WTC11 (cell line): Measurements from ENCODE around the gene CTNNA2. TPM values are rescaled to one million over a fixed set of nuclear protein-coding genes. Genes with fewer than 3 reads are reported as not detected.

Experiments
- ATAC-seq: fragments of 200-7000 bp; cut with Tn5 transposase; 2 replicates; pipeline ENCODE4 v1.10.0; 2021; ENCODE audit warnings: mild to moderate bottlenecking, moderate library complexity
- CTCF ChIA-PET: fragments of 300-600 bp; sonication (Branson Sonifier 250); formaldehyde crosslinking; loops from one replicate; lab custom pipeline; 2021; ENCODE audit warnings: antibody characterized with exemption; lab: Charles Lee
- POLR2A ChIA-PET: fragments of 350-600 bp; sonication (Branson Sonifier 250); formaldehyde crosslinking; loops from one replicate; lab custom pipeline; 2021; ENCODE audit warnings: antibody characterized with exemption; lab: Charles Lee
- DNase-seq: peaks from one replicate; pipeline ENCODE4 v3.0.0; 2021; ENCODE audit warnings: low spot score
- H3K27ac Mint-ChIP-seq: 2 replicates; pipeline ENCODE4 v1.8.0; 2021; ENCODE audit warnings: mixed read lengths
- H3K27me3 Mint-ChIP-seq: 2 replicates; pipeline ENCODE4 v1.8.0; 2021; ENCODE audit warnings: low read depth, mild to moderate bottlenecking, moderate library complexity, mixed read lengths
- H3K36me3 Mint-ChIP-seq: 2 replicates; pipeline ENCODE4 v1.8.0; 2021; ENCODE audit warnings: mixed read lengths
- H3K4me1 Mint-ChIP-seq: 2 replicates; pipeline ENCODE4 v1.8.0; 2022; ENCODE audit warnings: mixed read lengths
- H3K4me3 Mint-ChIP-seq: 2 replicates; pipeline ENCODE4 v1.8.0; 2021; ENCODE audit warnings: mild to moderate bottlenecking, moderate library complexity, mixed read lengths
- H3K9me3 Mint-ChIP-seq: 2 replicates; pipeline ENCODE4 v1.8.0; 2021; ENCODE audit warnings: mixed read lengths
- CTCF ChIP-seq: fragments of 200-600 bp; IDR thresholded peaks from 2 replicates; pipeline ENCODE4 v1.8.0; 2022; ENCODE audit warnings: antibody characterized with exemption
- E2F5 ChIP-seq: sonication (generic); formaldehyde crosslinking; IDR thresholded peaks from 2 replicates; pipeline ENCODE4 v1.8.1; 2022; ENCODE audit warnings: mild to moderate bottlenecking, moderate library complexity, missing genetic modification reagents
- ESRRA ChIP-seq: sonication (generic); formaldehyde crosslinking; IDR thresholded peaks from 2 replicates; pipeline ENCODE4 v1.8.1; 2022; ENCODE audit warnings: mild to moderate bottlenecking, missing genetic modification reagents, borderline replicate concordance
- FOXJ3 ChIP-seq: sonication (generic); formaldehyde crosslinking; IDR thresholded peaks from 2 replicates; pipeline ENCODE4 v1.9.0; 2021; ENCODE audit warnings: missing genetic modification reagents, mild to moderate bottlenecking, borderline replicate concordance
- FOXP4 ChIP-seq: sonication (generic); formaldehyde crosslinking; IDR thresholded peaks from 2 replicates; pipeline ENCODE4 v1.8.0; 2022; ENCODE audit warnings: mild to moderate bottlenecking, missing genetic modification reagents
- JAZF1 ChIP-seq: fragments of 250-450 bp; sonication (Bioruptor Pico); IDR thresholded peaks from 2 replicates; pipeline ENCODE4 v1.9.0; 2021; ENCODE audit warnings: moderate library complexity, mild to moderate bottlenecking, inconsistent platforms
- MXD4 ChIP-seq: fragments of 250-450 bp; sonication (Bioruptor Pico); IDR thresholded peaks from 2 replicates; pipeline ENCODE4 v1.8.0; 2021; ENCODE audit warnings: mild to moderate bottlenecking, moderate library complexity, borderline replicate concordance
- NFYB ChIP-seq: sonication (generic); formaldehyde crosslinking; conservative IDR thresholded peaks from 2 replicates; pipeline ENCODE4 v1.8.0; 2022; ENCODE audit warnings: low read depth, missing genetic modification reagents
- RORB ChIP-seq: fragments of 250-450 bp; sonication (Bioruptor Pico); IDR thresholded peaks from 2 replicates; pipeline ENCODE4 v1.9.0; 2021; ENCODE audit warnings: mild to moderate bottlenecking
- TEAD1 ChIP-seq: sonication (generic); formaldehyde crosslinking; IDR thresholded peaks from 2 replicates; pipeline ENCODE4 v1.8.0; 2022; ENCODE audit warnings: mild to moderate bottlenecking, missing genetic modification reagents
- TEAD4 ChIP-seq: sonication (generic); formaldehyde crosslinking; IDR thresholded peaks from 2 replicates; pipeline ENCODE4 v1.8.0; 2022; ENCODE audit warnings: mild to moderate bottlenecking, missing genetic modification reagents
- ZNF138 ChIP-seq: sonication (generic); formaldehyde crosslinking; conservative IDR thresholded peaks from 2 replicates; pipeline ENCODE4 v1.8.1; 2022; ENCODE audit warnings: mild to moderate bottlenecking, moderate library complexity, missing genetic modification reagents
- ZNF263 ChIP-seq: sonication (generic); formaldehyde crosslinking; IDR thresholded peaks from 2 replicates; pipeline ENCODE4 v1.8.1; 2022; ENCODE audit warnings: low read depth, mild to moderate bottlenecking, moderate library complexity, missing genetic modification reagents
- ZNF423 ChIP-seq: fragments of 250-450 bp; sonication (Bioruptor Pico); IDR thresholded peaks from 2 replicates; pipeline ENCODE4 v2.1.2; 2022; ENCODE audit warnings: mild to moderate bottlenecking, moderate library complexity
- ZNF425 ChIP-seq: fragments of 250-450 bp; sonication (Bioruptor Pico); conservative IDR thresholded peaks from 2 replicates; pipeline ENCODE4 v1.9.0; 2021; ENCODE audit warnings: mild to moderate bottlenecking
- ZNF532 ChIP-seq: fragments of 250-450 bp; sonication (Bioruptor Pico); IDR thresholded peaks from 2 replicates; pipeline ENCODE4 v1.9.0; 2021; ENCODE audit warnings: mild to moderate bottlenecking, borderline replicate concordance
- total RNA-seq: library from RNA; stranded (reverse); gene quantifications from 3 replicates; pipeline ENCODE4 v1.2.3, GENCODE V29; 2021

Gene CTNNA2
- total RNA-seq, 1 experiment from 2014 or later: 3.8 TPM

- TF ChIP-seq RORB (CRISPR knock-in tag) (no peak), ZNF423 (CRISPR knock-in tag) (no peak), JAZF1 (CRISPR knock-in tag) (no peak)
Measured at GRCh38 chr2:79619976-79620375, 107.1 kb downstream of the CTNNA2 start (continued).

GRCh38 chr2:79620679-79621078, 107.8 kb downstream of the CTNNA2 start:
- H3K27ac Mint-ChIP-seq: no peak overlapping the region
- no peak overlapping the region for H3K4me3 Mint-ChIP-seq
- ChIA-PET CTCF (no interaction called here), POLR2A (no interaction called here)
- ATAC-seq (no peak), DNase-seq (no peak)
- no peaks in the 10 kb centered on the region; the same call in 1 of the 2 replicates for H3K36me3 Mint-ChIP-seq
- H3K9me3 Mint-ChIP-seq: no peaks in the 10 kb centered on the region
- H3K27me3 Mint-ChIP-seq: no peaks in the 10 kb centered on the region
- H3K4me1 Mint-ChIP-seq: no peaks in the 10 kb centered on the region
- no peak for TF ChIP-seq TEAD1 (CRISPR knock-in tag)
- TF ChIP-seq ZNF138 (CRISPR knock-in tag): no peak
- TF ChIP-seq NFYB (CRISPR knock-in tag): no peak
- TF ChIP-seq ESRRA (CRISPR knock-in tag): no peak
- no peak for TF ChIP-seq ZNF532
- TF ChIP-seq FOXJ3 (CRISPR knock-in tag): no peak
- TF ChIP-seq E2F5: no peak
- no peak for TF ChIP-seq TEAD4 (CRISPR knock-in tag)
- TF ChIP-seq ZNF263 (CRISPR knock-in tag): no peak
- no peak for TF ChIP-seq CTCF
- no peak for TF ChIP-seq ZNF425 (CRISPR knock-in tag)
- no peak for TF ChIP-seq MXD4 (CRISPR knock-in tag)
- no peak for TF ChIP-seq FOXP4 (CRISPR knock-in tag)
